GM18502 (cell line): ENCODE data around the gene MYL5.
"Not testable (repeated sequence)": the region's sequence is repeated elsewhere in the genome, so short reads cannot be mapped to it uniquely, and the experiment has no call there.

Source experiments
- ATAC-seq: cut with Tn5 transposase; IDR thresholded peaks from one replicate; pipeline ENCODE4 v1.9.1; 2021; ENCODE audit warnings: mild to moderate bottlenecking; ENCODE audit not compliant: unreplicated experiment, poor library complexity

Gene MYL5

DNA sequence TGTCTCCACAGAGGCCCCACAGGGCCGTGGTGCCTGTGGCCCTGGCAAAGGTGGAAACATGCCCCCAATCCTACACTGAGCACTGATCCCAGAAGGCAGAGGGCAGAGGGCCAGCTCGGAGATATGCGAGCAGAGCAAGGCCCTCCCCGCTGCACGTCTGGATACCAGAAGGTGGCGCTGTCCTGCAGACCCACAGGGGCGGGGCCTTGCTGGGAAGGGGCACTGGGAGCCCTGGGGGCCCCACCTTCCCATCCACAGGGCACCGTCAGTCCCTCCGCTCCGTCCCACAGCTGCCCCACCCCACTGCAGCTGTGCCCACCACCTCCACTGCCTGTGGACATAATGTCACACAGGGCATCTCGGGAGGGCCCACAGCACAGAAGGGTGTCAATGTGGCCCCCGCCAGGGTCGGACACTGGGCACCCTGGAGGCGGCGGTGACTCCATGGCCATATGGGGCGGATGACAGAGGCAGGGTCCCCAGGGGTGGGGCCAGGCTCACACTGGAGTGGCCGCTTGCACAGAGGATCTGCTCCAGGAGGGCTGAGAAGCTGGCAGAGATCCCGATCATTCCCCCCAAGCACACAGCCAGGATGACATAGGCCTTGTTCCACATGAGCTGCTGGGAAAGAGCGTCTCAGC is 9.8 kb downstream of the MYL5 start:
- no peak for ATAC-seq

DNA sequence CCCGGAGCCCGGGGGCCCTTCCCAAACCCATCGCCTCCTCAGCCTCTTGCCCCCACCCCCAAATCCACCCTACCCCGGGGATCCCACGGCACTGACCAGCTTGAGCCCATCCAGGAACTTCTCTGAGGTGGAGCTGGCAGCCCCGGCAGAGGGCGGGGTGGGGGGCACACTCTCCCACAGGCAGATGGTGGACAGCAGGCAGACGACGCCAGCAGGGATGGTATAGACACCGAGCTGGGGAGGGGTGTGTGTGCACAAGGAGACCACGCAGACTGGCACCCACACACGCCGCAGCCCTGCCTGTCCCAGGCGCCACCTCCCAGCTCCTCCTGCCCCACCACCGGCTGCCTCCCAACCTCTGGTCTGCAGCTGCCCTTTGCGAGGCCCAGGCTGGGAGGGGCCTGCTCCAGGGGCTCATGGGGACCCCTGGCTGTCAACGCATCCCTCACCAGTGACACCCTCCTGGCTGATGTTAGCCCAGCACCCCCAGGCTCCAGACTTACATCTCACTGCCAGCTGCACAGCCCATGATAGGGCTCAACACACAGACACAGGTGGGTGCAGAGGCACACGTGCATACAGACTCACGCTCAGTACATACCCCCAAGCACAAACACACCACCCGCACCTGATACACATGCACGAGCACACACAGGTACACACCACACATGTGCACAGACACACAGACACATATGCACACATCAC is 10.4 kb downstream of the MYL5 start:
- ATAC-seq, result no peak

- no peak for ATAC-seq
Observed at GRCh38 chr4:685679-686412, 11.5 kb downstream of the MYL5 start.

DNA sequence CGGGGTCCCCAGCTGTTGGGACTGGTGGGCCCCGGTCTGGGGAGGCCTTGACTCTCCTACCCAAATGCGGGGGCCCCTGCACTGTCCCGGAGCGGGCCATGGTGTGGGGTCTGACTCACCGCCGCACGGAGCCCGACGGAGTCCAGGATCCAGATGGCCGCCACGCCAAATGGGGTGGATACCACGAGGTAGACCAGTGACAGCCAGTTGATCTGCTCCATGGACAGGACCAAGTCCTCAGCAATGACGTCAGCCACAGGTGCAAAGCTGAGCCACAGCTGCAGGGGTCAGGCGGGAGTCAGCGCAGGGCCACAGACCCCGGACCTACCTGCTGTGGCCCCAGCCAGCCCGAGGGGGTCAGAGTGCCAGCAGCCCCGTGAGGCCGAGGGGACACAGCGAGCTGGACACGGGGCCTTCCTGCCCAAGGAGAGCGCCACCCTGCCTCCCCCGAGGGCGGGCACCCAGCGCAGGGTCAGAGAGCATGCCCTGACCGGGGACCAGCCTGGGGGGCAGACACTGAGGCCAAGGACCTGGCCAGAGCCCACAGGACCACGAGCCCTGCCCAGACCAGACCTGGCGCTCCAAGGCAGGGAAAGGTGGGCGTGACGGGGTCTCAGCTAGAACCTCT is 12.2 kb downstream of the MYL5 start:
- ATAC-seq, result no peak

- no peak for ATAC-seq
Observed at GRCh38 chr4:687048-687970, 13.0 kb downstream of the MYL5 start.

DNA sequence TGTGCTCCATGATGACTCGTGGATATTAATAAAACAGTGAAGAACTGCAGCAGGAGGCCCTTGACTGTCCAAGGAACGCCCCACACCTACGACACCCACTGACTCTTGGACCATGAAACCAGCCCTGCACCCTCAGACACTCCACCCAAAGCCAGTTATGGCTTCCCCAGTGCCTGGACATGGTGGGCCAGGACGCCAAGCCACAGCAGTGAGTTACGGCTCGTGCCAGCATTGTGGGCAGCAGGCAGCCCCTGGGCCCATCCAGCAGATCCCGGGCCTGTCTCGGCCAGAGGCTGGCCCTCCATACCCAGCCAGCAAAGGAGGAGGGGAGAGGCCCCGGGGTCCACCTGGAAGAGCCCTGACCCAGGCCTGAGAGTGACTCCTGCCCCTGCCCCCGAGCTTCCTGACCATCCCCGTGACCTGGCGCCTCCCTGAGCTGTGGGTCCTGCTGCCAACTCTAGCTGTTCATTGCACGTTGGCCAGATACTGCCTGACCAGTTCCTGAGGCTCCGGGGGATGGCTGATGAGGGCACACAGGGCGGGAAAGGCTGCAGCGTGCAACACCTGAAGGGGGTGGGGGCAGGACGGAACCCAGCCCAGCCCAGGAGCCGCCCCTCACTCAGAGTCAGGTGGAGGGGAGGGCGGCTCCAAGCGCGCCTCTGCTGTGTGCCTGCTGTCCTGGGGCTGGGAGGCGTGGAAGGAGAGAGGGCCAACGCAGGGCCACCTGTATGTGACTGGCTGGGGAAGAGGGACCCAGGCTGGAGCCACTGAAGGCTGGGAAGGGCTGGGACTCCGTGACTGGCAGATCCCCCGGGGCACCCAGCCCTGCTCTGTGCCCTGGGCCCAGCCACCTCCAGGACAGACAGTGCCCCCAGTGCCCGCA is 13.9 kb downstream of the MYL5 start:
- ATAC-seq, result no peak

- ATAC-seq, result no peak
Observed at GRCh38 chr4:688854-689681, 14.7 kb downstream of the MYL5 start, which contains the start of gene SLC49A3. SLC49A3 (minus strand) TSS chr4:689151; CDS start chr4:689127, 24 bp downstream.

- no peak for ATAC-seq
Observed at GRCh38 chr4:689723-690122, 15.4 kb downstream of the MYL5 start.

GRCh38 chr4:692771-693554 is 18.6 kb downstream of the MYL5 start:
- no peak for ATAC-seq

DNA sequence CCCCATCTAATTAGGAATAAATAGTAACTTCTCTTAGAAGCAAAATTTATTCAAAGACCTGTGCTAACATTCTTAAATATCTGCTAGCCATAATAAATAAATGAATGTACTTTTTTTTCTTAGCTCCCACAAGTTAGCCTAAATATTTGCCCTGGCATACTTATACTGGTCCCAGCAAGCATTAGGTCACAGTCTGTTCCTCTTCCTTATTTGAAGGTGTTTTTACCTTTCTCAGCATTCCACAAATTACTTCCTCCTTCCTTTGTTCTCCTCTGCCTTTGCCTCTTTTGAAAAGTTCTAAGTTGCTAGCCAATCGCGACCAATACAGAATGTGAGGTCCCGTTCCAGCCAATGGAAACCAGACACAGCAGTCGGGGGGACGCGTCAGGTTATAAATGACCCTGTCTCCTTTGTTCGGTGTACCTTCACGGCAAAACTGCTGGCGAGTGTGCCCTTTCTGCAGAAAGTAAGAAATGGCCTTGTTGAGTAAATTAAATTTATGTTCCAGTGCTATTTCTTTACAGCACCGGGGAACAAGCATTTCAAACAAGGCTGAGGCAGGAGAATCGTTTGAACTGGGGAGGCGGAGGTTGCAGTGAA is 20.1 kb downstream of the MYL5 start:
- not testable (repeated sequence) for ATAC-seq

DNA sequence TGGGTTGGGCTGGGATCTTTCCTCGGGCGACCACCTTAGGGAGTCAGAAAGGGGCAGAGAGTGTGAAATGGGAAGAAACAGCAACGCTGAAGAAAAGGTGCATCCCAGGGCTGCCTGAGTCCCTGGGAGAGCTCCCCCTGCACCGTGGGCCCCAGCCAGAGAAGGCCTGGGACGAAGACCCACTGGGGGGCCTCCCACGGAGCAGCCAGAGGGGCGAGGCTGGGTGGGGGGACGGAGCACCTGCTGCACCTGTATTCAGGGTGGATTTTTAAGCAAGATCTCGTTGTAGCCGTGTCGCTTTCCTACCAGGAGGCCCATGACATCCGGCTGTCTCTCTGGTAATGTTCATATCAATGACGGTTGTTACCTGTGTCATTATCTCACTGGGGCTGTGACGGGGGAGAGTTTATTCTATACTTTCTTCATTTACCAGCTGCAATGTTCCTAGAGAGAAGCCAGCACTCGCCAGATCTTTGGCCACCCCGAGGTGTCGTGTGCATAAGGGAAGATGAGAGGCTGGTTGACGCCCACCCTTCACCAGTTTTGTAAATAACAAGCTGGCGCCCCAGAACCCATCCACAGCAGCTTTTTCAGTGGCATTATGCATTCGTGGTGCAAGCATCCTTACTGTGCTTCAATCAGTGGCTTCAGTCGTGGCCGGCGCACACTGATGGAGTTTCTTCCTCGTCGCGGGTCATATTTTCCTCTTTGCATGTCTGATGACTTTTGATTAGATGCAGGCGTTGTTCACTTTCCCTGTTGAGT is 25.7 kb downstream of the MYL5 start:
- ATAC-seq, result no peak

DNA sequence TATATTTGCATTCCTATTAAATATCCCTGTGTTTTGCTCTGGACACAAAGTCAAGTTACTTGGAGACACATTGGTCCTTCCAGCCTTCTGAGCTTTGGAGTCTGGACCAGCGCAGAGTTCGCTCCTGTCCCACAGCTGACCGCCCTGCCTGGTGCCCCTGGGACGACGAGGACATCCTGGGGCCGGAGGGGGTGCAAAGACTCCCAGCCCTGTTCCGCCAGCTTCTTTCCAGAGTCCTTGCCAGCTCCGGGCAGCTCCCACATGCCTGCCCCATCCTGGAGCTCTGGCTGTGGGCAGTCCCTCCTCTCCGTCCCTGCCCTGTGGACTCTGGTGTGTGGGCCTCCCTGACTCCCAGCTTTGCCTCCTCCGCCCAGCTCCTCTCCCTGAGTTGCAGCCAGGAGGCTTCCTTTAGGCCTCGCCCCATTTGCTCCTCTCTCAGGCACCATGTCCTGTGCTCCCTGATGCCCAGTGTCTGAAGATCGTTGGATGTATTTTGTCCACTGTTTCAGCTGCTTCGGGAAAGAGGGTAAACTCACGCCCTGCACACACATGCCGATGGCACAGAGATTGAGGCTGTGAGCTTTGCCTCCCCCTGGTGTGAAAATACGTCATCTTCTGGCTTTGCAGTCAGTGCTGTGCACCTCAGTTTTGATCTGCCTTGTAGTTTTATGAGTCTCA is 26.4 kb downstream of the MYL5 start:
- no peak for ATAC-seq

GRCh38 chr4:702618-703048 is 28.3 kb downstream of the MYL5 start:
- no peak for ATAC-seq

DNA sequence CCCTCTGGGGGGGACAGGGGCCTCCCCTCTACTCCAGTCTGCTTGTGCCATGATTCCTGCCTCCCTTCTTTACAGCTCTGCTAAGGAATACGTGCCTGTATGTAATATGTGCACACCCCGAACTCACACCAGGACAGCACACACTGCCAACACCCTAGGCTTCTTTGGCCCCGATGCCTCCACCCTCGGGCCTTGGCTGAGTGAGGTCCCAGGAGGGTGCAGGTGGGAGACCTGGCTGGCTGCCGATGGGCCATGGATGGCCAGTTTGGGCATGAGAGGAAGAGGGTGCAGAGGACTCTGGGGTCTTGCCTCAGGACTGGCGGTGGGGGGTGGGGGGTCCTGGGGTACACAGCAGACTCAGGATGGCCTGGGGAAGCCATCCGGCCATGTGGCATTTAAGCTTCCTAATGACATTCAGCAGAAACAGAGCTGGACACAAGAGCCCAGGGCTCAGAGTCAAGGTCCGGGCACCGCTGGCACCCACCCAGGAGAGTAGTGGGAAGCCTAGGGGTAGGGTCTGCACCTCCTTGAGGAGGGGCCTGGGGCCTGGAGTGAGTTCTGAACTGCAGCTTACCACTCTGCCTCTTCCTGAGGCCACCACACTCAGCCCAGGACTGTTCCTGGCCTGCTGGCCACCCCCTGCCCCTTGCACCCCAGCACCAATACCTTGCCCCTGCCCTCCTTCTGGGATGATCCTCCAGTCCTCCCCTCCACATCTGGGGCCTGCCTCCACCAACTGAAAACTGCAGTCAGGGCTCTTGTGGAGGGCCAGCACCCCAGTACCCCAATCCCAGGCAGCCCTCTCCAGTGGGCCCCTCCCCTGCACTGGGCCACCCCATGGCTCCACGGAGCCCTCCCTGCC is 29.2 kb downstream of the MYL5 start:
- ATAC-seq, result no peak
